HTR-8/SVneo (cell line): ENCODE data around the gene FAIM2.
A peak's percentile ranks its signal among the peaks of the same experiment; 100 is the strongest.

Source experiments
- DNase-seq: peaks from one replicate; pipeline ENCODE4 v3.0.0; 2011; ENCODE audit warnings: low spot score, mixed read lengths; ENCODE audit not compliant: insufficient read length
- FAIRE-seq: peaks from 2 replicates; lab custom pipeline; 2011; peaks lifted over from hg19 to GRCh38; lab: Jason Lieb, UNC

FAIM2 gene

DNA sequence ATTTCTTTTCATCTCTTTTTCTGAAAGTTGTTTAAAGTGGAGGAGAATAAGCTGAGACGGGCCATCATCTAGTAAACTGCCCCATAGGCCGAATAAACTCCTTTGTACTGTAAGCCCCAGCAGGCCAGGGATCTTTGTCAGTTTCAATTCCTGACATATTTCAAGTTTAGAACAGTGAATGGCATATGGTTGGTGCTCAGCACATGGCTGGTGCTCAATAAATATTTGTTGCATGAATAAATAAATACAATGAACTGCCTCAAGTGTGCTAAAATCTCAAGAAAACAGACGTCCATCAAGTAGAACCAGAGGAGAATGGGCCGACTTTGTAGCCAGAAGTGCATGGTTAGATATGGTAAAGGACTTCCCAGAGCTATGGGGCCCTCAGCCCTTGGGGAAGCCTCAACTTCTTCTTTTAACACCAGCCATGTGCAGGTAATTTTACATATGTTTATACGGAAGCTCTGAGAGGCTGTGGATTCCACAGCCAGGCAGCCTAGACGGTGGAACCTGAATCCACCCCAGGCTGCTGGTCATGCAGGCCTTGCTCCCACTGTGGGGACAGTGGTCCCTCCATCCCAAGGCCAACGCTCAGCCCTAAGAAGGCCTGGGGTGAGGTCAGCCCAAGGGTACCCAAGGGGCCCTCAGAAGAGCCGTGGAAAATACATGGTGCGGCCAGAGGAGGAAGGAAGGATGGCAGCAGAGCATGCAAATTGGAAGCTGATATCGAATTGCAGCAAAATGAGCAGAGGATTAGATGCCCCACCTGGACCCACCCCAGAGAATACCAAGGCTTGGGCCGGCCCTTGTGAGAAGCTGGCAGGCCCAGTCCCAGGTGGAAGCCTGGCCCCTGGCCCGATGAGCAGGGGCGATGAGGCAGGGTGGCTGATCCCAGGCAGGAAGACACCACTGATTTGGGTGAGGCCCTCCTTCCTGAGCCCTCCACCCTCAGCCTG, 38.1 kb upstream of the FAIM2 start:
- FAIRE-seq: no peak
- DNase-seq: no peak

- no peak for DNase-seq
- FAIRE-seq: no peak
These were observed 36.0 kb upstream of the FAIM2 start for GRCh38 chr12:49939707-49940106.

- no peak for FAIRE-seq
These were observed 35.6 kb upstream of the FAIM2 start for GRCh38 chr12:49939307-49939706.

GRCh38 chr12:49937639-49938300, 34.1 kb upstream of the FAIM2 start:
- DNase-seq (no peak), FAIRE-seq (peak; percentile 36)

More at GRCh38 chr12:49939307-49939706, 35.6 kb upstream of the FAIM2 start:
- DNase-seq: no peak

- FAIRE-seq: no peak
These were observed 33.2 kb upstream of the FAIM2 start for GRCh38 chr12:49936925-49937324.

DNA sequence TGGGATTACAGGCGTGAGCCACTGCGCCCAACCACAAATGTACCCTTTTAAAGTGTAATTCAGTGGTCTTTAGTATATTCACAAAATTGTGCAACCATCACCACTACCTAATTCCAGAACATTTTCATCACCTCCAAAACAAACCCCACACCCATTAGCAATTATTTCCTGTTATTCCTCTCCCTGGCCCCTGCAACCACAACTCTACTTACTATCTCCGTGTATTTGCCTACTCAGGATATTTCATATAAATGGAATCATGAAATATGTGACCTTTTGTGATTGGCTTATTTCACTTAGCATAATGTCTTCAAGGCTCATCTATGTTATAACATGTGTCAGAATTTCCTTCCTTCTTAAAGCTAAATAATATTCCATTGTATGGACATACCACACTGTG, 30.8 kb upstream of the FAIM2 start:
- DNase-seq: no peak
- FAIRE-seq: no peak

More at GRCh38 chr12:49936925-49937324, 33.2 kb upstream of the FAIM2 start:
- DNase-seq: no peak

DNA sequence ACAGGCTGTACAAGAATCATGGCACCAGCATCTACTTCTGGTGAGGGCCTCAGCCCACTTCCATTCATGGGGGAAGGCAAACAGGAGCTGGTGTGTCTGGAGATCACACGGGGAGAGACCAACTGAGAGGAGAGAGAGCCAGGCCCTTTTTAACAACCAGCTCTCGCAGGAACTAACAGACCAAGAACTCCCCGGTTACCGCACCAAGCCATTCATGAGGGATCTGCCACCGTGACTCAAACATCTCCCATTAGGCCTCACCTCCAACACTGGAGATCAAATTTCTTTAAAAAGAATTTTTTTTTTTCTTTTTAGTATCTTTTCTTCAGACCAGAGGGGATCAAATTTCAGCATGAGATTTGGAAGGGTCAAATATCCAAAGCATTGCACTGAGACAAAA, 30.1 kb upstream of the FAIM2 start:
- DNase-seq (no peak), FAIRE-seq (no peak)

DNA sequence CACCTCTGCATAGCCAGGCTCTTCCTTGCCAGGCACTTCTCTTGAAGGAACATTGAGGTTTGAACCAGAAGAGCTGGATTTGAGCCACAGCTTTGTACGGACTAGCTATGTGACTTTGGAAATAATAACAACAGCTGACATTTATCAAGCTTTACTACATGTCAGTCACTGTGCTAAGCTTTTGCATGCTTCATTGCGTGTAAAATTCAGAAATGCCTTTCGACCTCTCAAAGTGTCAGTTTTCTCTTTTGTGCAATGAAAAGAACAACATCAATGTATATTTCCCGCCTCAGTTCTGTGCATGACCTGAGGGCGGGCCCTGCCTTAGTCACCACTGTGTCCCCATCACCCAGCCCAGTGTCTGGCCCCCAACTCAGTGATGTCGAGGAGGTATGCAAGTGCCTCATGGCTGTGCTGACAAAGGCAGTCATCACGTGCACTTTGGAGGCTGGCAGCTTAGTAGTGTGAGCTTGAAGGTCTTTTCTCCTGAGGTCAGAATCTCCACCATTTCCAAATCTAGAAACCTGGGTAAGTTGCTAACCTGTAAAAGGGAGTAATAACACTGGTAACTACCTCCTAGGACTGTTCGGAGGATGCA, 28.9 kb upstream of the FAIM2 start:
- no peak for FAIRE-seq

DNA sequence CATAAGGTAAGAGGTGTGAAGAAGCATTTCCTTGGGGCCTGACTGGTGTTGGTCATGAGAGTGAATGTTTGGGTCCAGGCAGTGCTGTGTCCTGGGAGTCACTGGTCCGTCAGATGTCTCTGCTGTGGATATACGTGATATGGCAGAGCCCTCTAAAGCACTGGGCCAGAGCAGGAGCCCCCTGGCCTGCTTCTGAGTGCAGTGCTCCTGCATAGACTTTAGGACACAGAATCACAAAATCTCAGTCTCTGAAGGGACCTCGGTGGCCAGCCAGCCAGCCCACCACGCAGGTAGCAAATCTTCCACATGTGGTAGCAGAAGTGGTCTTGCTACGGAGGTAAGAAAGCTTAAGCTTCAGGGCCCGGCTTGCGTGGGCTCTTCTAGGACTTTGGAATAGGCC, 28.3 kb upstream of the FAIM2 start:
- FAIRE-seq: no peak

More for the DNA sequence above, 28.9 kb upstream of the FAIM2 start:
- no peak for DNase-seq

DNA sequence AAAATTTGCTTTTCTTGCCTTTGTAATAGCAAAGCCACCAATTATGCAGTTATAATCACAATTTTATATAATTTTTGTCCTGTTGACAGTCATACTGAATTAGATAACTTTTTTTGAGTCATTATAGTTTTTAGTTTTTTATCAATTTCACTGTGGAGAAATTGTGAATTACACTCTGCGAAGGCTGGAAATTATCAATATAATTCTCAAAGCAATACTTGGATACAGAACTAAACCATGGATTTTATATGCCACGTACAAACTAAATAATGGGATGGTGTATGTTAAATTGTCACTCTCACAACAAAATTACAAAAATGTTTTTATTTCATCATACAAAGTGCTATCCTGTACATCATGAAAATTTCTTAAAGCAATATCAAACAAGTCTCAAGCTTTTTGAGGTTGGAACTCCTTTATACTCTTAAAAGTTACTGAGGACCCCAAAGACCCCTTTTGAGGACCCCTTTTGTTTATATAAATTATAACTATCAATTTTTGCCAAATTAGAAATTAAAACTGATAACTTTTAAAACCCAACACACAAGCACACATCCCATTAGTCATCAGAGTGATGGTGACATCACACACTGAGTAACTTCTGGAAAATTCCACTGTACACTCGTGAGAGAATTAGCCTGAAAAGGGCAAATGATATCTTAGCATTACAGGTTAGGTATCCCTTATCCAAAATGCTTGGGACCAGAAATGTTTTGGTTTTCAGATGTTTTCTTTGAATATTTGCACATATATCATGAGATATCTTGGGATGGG, 27.0 kb upstream of the FAIM2 start:
- no peak for FAIRE-seq
- no peak for DNase-seq

More for the DNA sequence above, 28.3 kb upstream of the FAIM2 start:
- DNase-seq: no peak

DNA sequence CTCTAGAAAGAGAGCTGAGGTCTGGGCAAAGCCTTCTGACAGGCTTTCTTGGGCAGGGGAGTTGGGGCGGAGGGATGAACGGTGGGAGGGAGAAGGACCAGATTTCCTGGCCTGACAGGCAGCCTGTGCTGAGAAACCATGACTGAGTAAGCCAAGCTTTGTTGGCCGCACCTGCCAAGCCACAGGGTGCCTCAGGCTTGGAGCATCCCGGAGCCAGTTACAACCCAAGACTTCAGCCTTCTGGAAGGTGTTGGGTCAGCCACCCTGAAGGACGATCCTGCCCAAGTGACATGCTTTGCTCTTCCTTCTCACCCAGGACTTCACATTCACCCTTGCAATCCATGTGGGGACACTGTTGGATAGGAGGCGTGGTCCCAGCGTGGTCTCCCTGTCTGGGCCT, 25.9 kb upstream of the FAIM2 start:
- DNase-seq: no peak
- FAIRE-seq: no peak

GRCh38 chr12:49928471-49928870, 24.8 kb upstream of the FAIM2 start:
- no peak for FAIRE-seq
- no peak for DNase-seq

GRCh38 chr12:49925433-49926204, 21.9 kb upstream of the FAIM2 start:
- FAIRE-seq (peak; percentile 99), DNase-seq (no peak)

GRCh38 chr12:49924628-49925246, 21.0 kb upstream of the FAIM2 start:
- FAIRE-seq: no peak
- DNase-seq: no peak

GRCh38 chr12:49923880-49924556, 20.3 kb upstream of the FAIM2 start:
- DNase-seq (no peak), FAIRE-seq (no peak)

DNA sequence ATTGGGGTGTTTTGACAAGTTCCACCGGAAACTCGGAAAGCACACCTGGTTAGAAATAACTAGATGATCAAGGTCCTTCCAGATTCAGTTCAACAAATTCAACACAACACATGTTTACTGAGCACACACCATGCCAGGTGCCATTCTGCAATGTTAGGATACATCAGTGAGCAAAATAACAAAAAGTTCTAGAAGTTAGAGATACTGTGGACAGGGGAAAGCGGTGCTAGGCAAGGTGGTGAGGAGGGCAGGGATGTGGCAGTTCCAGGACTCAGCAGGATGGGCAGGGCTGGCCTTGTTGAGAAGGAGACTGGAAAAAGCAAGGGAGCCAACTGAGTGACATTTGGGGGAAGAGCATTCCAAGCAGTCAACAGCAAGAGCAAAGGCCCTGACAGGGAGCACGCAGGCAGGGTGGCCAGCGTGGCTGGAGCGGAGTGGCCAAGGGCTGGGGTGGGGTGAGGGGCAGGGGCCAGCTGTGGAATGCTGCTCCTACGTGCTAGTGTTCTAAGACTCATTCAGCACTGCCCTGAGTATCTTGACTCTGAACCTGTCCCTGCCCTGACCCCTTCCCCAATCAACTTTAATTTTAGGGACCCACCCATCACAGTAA, 19.4 kb upstream of the FAIM2 start:
- DNase-seq (no peak), FAIRE-seq (no peak)

DNA sequence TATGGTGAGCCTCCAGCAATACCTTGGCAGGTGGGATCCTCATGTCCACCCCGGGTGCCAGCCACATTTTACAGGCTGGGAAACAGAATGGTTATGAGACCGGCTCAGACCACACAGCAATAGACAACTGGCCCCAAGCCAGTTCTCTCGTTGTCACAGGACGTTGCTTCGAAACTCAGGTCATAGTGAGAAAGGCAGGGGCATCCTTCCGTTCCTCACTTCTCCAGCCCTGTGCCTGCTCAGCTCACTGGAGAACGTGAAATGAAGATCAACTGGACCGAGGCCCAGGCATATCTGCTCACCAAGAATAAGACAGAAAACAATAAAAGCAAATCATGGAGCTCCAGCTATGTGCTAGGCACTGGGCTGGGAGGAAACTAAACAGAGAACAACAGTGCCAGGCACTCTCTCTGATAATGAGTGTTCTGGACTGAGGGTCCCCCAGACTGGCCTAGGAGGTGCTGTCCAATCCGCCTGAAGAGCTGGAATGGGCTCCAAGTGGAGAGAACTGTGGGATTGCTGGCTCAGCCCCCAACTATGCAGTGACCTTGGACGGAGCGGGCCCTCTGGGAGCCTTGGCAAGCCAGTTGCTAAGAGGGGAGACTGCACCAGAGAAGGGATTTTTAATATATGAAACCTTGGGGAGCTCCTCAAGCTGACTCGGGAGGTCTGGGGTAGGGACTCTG, 18.8 kb upstream of the FAIM2 start:
- FAIRE-seq: no peak
- no peak for DNase-seq
